HFFc6 (cell line): ENCODE results near the gene THRA. TPM values are rescaled to one million over a fixed set of nuclear protein-coding genes. Genes with fewer than 3 reads are reported as not detected.

Experiments
- DNase-seq: peaks from one replicate; pipeline ENCODE4 v3.0.0-alpha.2; 2018
- H3K27ac Mint-ChIP-seq: 2 replicates; pipeline ENCODE4 v1.8.0; 2020; ENCODE audit warnings: mild to moderate bottlenecking, mixed read lengths
- H3K27me3 Mint-ChIP-seq: 2 replicates; pipeline ENCODE4 v1.8.0; 2021; ENCODE audit warnings: mild to moderate bottlenecking, moderate library complexity, mixed read lengths; ENCODE audit not compliant: insufficient read depth
- H3K36me3 Mint-ChIP-seq: 2 replicates; pipeline ENCODE4 v1.8.0; 2021; ENCODE audit warnings: low read depth, mixed read lengths
- H3K4me1 Mint-ChIP-seq: 2 replicates; pipeline ENCODE4 v1.8.0; 2020; ENCODE audit warnings: low read depth, mixed read lengths
- H3K4me3 Mint-ChIP-seq: 2 replicates; pipeline ENCODE4 v1.8.0; 2020; ENCODE audit warnings: mild to moderate bottlenecking, moderate library complexity, mixed read lengths
- H3K9me3 Mint-ChIP-seq: 2 replicates; pipeline ENCODE4 v1.8.0; 2020; ENCODE audit warnings: mild to moderate bottlenecking, mixed read lengths
- total RNA-seq, 6 experiments: library from RNA; stranded (reverse); fragmentation: NEBNext Ultra II Directional; extraction: Animal tissue kit (Norgen Biotek cat#: 25700); gene quantifications; 2 replicates in 1 of 6; 3 replicates in 5 of 6; pipeline ENCODE4 v1.2.3, GENCODE V29; 2021
- TF ChIP-seq, protein P1 (sequence below): fragments of 200-600 bp; sonication (generic); IDR thresholded peaks from 2 replicates; pipeline ENCODE4 v1.5.0; 2021; ENCODE audit warnings: antibody characterized with exemption, mild to moderate bottlenecking

Gene THRA
- total RNA-seq, 6 experiments from 2014 or later, result 29.3 to 33.7 (median 30.7) TPM

DNA sequence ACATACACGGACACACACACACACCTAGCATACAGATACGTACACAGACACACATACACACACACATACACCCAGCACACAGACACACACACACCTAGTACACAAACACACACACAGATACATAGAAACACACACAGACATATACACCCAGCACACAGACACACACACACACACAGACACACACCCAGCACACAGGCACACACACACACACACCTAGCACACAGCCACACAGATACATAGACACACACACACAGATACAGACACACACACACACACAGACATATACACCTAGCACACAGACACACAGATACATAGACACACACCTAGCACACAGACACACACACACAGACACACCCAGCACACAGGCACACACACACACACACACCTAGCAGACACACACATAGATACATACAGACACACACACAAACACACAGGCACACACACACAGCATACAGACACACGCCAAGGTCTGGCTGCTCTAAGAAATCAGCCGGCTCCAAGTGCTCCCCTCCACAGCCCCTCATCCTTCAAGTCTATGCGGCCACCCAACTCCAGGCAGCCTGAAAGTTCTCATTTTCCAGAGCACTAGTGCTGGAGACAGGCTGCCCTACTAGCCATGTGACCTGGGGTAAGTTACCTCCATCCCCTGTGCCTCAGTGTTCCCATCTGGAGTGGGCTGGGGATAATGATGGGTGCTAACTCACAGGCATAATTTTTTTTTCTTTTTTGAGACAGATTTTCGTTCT, 24.5 kb downstream of the THRA start:
- H3K4me1 Mint-ChIP-seq, result no peaks in the 10 kb centered on the region
- TF ChIP-seq, protein P1, sequence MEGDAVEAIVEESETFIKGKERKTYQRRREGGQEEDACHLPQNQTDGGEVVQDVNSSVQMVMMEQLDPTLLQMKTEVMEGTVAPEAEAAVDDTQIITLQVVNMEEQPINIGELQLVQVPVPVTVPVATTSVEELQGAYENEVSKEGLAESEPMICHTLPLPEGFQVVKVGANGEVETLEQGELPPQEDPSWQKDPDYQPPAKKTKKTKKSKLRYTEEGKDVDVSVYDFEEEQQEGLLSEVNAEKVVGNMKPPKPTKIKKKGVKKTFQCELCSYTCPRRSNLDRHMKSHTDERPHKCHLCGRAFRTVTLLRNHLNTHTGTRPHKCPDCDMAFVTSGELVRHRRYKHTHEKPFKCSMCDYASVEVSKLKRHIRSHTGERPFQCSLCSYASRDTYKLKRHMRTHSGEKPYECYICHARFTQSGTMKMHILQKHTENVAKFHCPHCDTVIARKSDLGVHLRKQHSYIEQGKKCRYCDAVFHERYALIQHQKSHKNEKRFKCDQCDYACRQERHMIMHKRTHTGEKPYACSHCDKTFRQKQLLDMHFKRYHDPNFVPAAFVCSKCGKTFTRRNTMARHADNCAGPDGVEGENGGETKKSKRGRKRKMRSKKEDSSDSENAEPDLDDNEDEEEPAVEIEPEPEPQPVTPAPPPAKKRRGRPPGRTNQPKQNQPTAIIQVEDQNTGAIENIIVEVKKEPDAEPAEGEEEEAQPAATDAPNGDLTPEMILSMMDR, result no peak
- H3K27ac Mint-ChIP-seq, result no peak overlapping the region
- H3K9me3 Mint-ChIP-seq, result no peaks in the 10 kb centered on the region
- H3K4me3 Mint-ChIP-seq, result no peak overlapping the region
- H3K27me3 Mint-ChIP-seq, result peaks cover 3% of the 10 kb centered on the region
- DNase-seq, result no peak
- H3K36me3 Mint-ChIP-seq, result peaks cover 16% of the 10 kb centered on the region; the same call in 1 of the 2 replicates

GRCh38 chr17:40087903-40088718, 25.3 kb downstream of the THRA start:
- TF ChIP-seq, protein P1, result no peak
- peaks cover 16% of the 10 kb centered on the region; the same call in 1 of the 2 replicates for H3K36me3 Mint-ChIP-seq
- H3K27me3 Mint-ChIP-seq, result peaks cover 3% of the 10 kb centered on the region
- H3K9me3 Mint-ChIP-seq, result no peaks in the 10 kb centered on the region
- DNase-seq, result no peak
- no peak overlapping the region for H3K27ac Mint-ChIP-seq
- H3K4me3 Mint-ChIP-seq, result no peak overlapping the region
- H3K4me1 Mint-ChIP-seq, result 0 out of 2 replicates have a peak, but pooled peaks cover 9% of the 10 kb centered on the region

- 0 out of 2 replicates have a peak overlapping the region, but pooled peaks have one; percentile 4 for H3K27ac Mint-ChIP-seq
- peaks cover 1% of the 10 kb centered on the region; the same call in 1 of the 2 replicates for H3K27me3 Mint-ChIP-seq
- peaks cover 21% of the 10 kb centered on the region for H3K4me1 Mint-ChIP-seq
- no peak overlapping the region for H3K4me3 Mint-ChIP-seq
- H3K9me3 Mint-ChIP-seq, result no peaks in the 10 kb centered on the region
- H3K36me3 Mint-ChIP-seq, result peaks cover 18% of the 10 kb centered on the region; the same call in 1 of the 2 replicates
- DNase-seq, result no peak
- TF ChIP-seq, protein P1, result no peak
Measured at GRCh38 chr17:40089077-40089895, 26.5 kb downstream of the THRA start.

DNA sequence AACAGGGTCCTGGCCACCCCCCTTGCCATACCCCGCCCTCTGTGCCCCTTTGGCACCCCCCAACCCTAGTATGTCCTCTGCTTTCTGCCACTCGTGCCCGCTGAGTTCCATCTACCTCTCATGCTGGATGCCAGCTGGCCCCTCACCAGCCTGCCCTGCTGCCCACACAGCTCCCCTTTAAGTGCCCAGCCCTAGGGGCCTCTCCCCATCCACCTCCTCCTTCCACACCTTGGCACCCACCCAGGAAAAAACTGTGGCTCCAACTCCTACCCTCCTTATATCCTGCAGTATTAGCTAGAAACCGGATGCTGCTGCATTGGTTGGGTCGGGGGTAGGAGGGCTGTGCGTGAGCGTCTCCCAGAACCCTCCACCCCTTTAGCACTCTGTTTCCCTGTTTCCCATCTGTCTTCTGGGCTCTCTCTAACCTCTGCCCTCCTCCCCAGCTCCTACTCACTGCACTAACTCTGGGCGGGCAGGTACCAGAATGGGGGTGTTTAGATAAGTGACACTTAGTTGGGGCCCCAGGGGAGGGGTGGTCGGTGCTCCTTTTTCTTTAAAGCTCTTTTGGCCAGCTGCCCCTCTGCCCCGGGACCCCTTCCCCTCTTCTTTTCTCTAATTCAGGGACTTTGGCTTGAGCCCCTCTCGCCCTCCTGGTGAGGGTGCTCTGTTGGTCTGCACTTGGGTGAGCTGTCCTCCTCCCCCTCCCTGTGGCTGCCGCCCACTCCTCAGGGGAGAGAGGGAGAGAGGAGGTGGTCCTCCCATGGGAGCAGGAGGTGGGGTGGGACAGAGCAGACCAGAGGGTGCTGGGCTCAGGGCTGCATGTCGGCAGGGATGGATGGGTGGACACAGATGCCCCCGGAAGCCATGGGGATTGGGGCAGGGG, 27.7 kb downstream of the THRA start:
- Mint-ChIP-seq H3K27ac (no peak overlapping the region), H3K9me3 (no peaks in the 10 kb centered on the region), H3K4me1 (peaks cover 21% of the 10 kb centered on the region), H3K27me3 (peaks cover 4% of the 10 kb centered on the region; the same call in 1 of the 2 replicates), H3K36me3 (peaks cover 22% of the 10 kb centered on the region; the same call in 1 of the 2 replicates), H3K4me3 (no peak overlapping the region)
- DNase-seq, result no peak
- TF ChIP-seq, protein P1, result no peak
